Frontal cortex (tissue), 4 donors: ENCODE data around the gene HRK. TPM values are rescaled to one million over a fixed set of nuclear protein-coding genes. Genes with fewer than 3 reads are reported as not detected.

Source experiments
- DNase-seq, 2 donors: peaks; one replicate each; pipeline ENCODE4 v3.0.0; 2012; ENCODE audit warnings: low spot score in 2 of 2
- FAIRE-seq: peaks from 2 replicates; lab custom pipeline; 2012; peaks lifted over from hg19 to GRCh38; lab: Jason Lieb, UNC
- total RNA-seq: library from RNA; depleted of rRNA; stranded (reverse); fragments of >200 nt; gene quantifications from one replicate; pipeline ENCODE4 v1.2.3, GENCODE V29; 2014
- donor health status: control.
- donor health status: control.
- donor health status: control.

HRK gene
- total RNA-seq, 1 donor from 2014 or later, result 0.41 TPM

GRCh38 chr12:116903818-116904217 is 22.6 kb upstream of the HRK start:
- FAIRE-seq (no peak), DNase-seq (no peak)

- FAIRE-seq (no peak), DNase-seq (no peak)
Observed at GRCh38 chr12:116901612-116902011, 20.4 kb upstream of the HRK start.

- DNase-seq (no peak), FAIRE-seq (no peak)
Observed at GRCh38 chr12:116898669-116899068, 17.4 kb upstream of the HRK start.

GRCh38 chr12:116897476-116897875 is 16.2 kb upstream of the HRK start:
- no peak for FAIRE-seq
- DNase-seq, result no peak

GRCh38 chr12:116896411-116896924 is 15.2 kb upstream of the HRK start:
- FAIRE-seq (no peak), DNase-seq (no peak)

GRCh38 chr12:116894913-116895312 is 13.7 kb upstream of the HRK start:
- FAIRE-seq, result no peak

GRCh38 chr12:116892349-116893140 is 11.3 kb upstream of the HRK start:
- FAIRE-seq (no peak), DNase-seq (no peak)

More at GRCh38 chr12:116894913-116895312, 13.7 kb upstream of the HRK start:
- DNase-seq, result no peak

- FAIRE-seq (no peak), DNase-seq (no peak)
Observed at GRCh38 chr12:116891019-116891418, 9.8 kb upstream of the HRK start.

- FAIRE-seq (no peak), DNase-seq (no peak)
Observed at GRCh38 chr12:116890330-116890729, 9.1 kb upstream of the HRK start.

- no peak for FAIRE-seq
- no peak for DNase-seq
Observed at GRCh38 chr12:116887897-116888296, 6.7 kb upstream of the HRK start.

- FAIRE-seq (no peak), DNase-seq (no peak)
Observed at GRCh38 chr12:116887244-116887643, 6.0 kb upstream of the HRK start.

- no peak for FAIRE-seq
Observed at GRCh38 chr12:116885491-116885890, 4.2 kb upstream of the HRK start.

GRCh38 chr12:116884871-116885270 is 3.6 kb upstream of the HRK start:
- DNase-seq (no peak), FAIRE-seq (no peak)

More at GRCh38 chr12:116885491-116885890, 4.2 kb upstream of the HRK start:
- DNase-seq, result no peak

- DNase-seq (peak; percentile 52 to 61), FAIRE-seq (no peak)
Observed at GRCh38 chr12:116882742-116883141, 1.5 kb upstream of the HRK start.

GRCh38 chr12:116881877-116882507 is 751 bp upstream of the HRK start:
- FAIRE-seq (no peak), DNase-seq (no peak)

- DNase-seq (peak; percentile 63 to 65), FAIRE-seq (no peak)
Observed at GRCh38 chr12:116880817-116881324, 370 bp downstream of the HRK start.

GRCh38 chr12:116880213-116880816 is 926 bp downstream of the HRK start:
- FAIRE-seq (no peak), DNase-seq (no peak)

- peak in 1 of 2 donors; percentile 41 for DNase-seq
- no peak for FAIRE-seq
Observed at GRCh38 chr12:116879509-116880212, 1.6 kb downstream of the HRK start.

- no peak for DNase-seq
Observed at GRCh38 chr12:116878567-116879508, 2.4 kb downstream of the HRK start.

More at GRCh38 chr12:116878567-116879508, 2.4 kb downstream of the HRK start:
- FAIRE-seq, result no peak
